HepG2 (cell line): ENCODE measurements around the gene SGIP1.

Experiments used
- POLR2G ChIP-seq: fragments of 200-400 bp; formaldehyde crosslinking; IDR thresholded peaks from 2 replicates; pipeline ENCODE4 v1.6.1; 2018; ENCODE audit warnings: mild to moderate bottlenecking, low read depth, low read length, moderate library complexity
- TF ChIP-seq, protein P1 (sequence below): sonication (generic); formaldehyde crosslinking; IDR thresholded peaks from 2 replicates; pipeline ENCODE4 v1.5.0; 2020; ENCODE audit warnings: missing genetic modification reagents

DNA sequence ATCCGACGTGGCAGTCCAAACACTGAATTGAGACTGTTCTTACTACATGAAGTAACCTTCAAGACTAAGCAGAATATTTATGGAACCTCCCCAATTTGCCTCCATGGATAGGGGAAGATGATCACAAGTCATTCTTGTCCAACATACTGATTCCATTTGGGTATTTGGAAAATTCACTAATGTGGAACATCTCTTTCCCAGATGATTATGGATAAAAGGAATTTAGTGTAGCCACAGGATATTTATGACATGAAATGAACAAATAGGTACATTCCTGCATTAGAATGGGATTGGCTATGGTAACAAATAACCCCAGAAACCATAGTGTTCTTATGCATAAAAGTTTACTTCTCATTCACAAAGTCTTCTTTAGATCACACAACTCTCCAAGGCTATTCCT is 40.2 kb upstream of the SGIP1 start:
- TF ChIP-seq, protein P1, sequence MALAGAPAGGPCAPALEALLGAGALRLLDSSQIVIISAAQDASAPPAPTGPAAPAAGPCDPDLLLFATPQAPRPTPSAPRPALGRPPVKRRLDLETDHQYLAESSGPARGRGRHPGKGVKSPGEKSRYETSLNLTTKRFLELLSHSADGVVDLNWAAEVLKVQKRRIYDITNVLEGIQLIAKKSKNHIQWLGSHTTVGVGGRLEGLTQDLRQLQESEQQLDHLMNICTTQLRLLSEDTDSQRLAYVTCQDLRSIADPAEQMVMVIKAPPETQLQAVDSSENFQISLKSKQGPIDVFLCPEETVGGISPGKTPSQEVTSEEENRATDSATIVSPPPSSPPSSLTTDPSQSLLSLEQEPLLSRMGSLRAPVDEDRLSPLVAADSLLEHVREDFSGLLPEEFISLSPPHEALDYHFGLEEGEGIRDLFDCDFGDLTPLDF (CRISPR knock-in tag), result no peak
- TF ChIP-seq POLR2G, result no peak
